ENCODE results near the gene CXADR.
"Not testable (repeated sequence)": the region's sequence is repeated elsewhere in the genome, so short reads cannot be mapped to it uniquely, and the experiment has no call there.

CXADR gene

DNA sequence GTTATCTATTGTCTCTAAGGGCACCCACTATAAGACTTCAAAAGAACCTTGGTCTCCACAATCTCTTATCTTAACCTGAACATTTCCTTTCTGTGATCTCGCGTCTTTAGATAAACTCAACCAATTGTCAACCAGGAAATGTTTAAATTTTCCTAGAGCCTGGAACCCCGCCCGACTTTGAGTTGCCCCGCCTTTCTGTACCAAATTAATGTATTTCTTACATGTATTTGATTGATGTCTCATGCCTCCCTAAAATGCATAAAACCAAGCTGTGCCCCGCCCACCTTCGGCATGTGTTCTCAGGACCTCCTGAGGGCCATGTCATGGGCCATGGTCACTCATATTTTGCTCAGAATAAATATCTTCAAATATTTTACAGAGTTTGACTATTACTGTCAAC lies 5.9 kb upstream of the CXADR start:
- H3K4me3 ChIP-seq = no peak overlapping the region
- TF ChIP-seq, protein P1, sequence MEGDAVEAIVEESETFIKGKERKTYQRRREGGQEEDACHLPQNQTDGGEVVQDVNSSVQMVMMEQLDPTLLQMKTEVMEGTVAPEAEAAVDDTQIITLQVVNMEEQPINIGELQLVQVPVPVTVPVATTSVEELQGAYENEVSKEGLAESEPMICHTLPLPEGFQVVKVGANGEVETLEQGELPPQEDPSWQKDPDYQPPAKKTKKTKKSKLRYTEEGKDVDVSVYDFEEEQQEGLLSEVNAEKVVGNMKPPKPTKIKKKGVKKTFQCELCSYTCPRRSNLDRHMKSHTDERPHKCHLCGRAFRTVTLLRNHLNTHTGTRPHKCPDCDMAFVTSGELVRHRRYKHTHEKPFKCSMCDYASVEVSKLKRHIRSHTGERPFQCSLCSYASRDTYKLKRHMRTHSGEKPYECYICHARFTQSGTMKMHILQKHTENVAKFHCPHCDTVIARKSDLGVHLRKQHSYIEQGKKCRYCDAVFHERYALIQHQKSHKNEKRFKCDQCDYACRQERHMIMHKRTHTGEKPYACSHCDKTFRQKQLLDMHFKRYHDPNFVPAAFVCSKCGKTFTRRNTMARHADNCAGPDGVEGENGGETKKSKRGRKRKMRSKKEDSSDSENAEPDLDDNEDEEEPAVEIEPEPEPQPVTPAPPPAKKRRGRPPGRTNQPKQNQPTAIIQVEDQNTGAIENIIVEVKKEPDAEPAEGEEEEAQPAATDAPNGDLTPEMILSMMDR (IDR thresholded peaks at IDR 0.05) = no peak
- no peak for DNase-seq (ENCODE audit: low spot score)
- H3K27ac ChIP-seq = no peak overlapping the region

DNA sequence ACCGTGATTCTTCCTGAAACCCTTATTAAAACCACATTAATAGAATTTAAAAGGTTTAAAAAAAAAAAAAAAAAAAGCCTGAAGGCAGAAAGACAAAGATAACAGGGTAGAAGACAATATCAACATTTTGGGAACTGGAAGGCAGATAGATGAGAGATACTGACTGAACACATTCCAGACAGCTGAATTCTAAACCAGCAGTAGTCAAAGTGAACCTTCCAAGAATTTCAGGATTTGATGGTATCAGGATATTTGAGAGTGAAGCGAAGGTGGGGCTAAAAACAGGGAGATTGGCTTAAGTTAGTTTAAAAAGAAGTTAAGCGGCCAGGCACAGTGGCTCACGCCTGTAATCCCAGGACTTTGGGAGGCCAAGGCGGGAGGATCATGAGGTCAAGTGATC lies 5.3 kb upstream of the CXADR start:
- Histone ChIP-seq H3K4me3 (no peak overlapping the region), H3K27ac (no peak overlapping the region)
- TF ChIP-seq, protein P1 (IDR thresholded peaks at IDR 0.05) = no peak
- DNase-seq (ENCODE audit: low spot score) = no peak

DNA sequence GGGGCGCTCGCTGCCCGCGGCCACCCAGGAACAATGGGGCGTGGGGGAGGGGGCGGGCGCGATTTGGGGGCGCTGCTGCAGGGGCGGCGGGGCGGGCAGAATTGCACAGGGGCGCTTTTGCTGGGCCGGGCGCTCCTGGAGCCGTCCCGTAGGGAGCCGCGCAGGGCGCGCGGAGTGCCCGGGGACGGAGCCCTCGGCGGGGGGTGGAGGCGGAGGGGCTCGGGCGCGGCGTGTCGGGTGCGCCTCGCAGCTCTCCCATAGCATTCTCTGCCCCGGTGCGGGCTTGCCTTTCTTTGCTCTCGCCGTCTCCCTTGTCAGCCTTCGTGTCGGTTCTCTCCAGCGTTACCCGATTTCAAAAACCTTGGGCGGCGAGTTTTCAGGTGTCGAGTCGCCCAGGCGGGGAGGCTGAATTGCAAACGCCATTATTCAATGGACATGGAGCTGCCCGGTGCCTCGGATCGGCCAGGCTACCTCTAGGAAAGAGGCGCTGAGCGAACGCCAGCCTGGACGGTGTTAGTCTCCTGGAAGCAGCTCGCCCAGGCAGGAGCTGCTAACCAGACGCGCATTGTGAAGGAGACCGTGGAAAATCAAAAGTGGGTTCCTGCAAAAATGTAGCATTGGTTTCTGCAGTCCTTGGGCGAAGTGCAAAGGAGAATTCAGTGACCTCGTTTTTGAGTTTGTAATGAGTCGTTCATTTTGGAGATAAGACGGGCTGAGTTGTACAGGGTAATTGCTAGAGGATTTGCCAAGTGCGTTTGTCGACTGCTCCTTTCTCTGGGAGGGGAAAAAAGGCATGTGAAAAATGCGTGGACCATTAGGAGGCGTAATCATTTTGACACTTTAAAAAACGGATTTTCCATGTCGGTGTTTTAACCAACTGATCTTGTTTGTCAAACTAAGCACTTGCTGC lies 626 bp downstream of the CXADR start:
- Histone ChIP-seq H3K27ac (no peak overlapping the region), H3K4me3 (peak overlapping the region; percentile 87)
- TF ChIP-seq, protein P1 (IDR thresholded peaks at IDR 0.05) = no peak
- DNase-seq (ENCODE audit: low spot score) = no peak

DNA sequence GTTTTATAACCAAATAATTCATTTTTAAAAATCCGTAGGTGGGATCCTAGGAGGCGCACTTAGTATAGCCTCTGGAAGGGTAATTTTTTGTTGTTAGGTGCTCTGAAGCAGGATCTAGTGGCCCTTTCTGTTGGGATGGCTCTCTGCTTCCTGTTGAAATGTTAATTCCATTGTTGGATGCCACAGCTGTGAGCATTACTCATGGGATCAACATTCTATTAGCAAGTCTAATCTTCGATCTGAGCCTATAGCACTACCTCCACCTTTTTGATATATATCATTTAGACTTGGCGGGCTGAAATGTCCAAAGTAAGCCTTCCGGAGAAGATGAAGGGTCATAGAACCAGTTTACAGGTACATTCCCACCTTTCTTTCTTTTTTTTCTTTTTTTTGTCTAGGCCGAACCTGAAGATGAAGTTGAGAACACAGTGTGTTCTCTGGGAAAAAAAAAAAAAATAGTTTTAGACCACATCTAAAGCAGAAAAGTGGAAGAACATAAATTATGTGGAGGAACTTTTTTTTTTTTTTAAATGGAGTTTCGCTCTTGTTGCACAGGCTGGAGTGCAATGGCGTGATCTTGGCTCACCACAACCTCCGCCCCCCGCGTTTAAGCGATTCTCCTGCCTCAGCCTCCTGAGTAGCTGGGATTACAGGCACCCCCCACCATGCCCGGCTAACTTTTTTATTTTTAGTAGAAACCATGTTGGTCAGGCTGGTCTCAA lies 1.4 kb downstream of the CXADR start:
- peak overlapping the region; percentile 87 for H3K4me3 ChIP-seq
- DNase-seq (ENCODE audit: low spot score) = no peak
- TF ChIP-seq, protein P1 (IDR thresholded peaks at IDR 0.05) = no peak
- H3K27ac ChIP-seq = no peak overlapping the region

DNA sequence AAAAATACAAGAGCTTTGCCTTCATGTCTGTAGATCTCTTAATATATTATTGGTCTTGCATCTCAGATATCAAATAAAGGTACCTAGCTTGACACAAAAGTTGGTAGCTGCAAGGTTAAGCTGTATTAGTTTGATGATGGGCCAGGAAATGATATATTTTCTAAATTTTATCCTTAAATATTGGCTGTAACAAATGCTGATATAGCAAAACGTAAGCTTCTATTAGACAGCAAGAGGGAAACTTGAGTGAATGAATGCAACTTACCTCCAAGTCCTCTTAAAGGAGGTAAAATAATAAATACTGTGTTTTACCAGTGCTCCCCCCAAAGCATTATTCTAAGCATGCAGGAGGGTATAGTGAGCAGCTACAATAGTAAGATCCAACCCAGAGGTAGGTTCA lies 4.2 kb downstream of the CXADR start:
- not testable (repeated sequence) for H3K4me3 ChIP-seq; H3K27ac ChIP-seq; DNase-seq (ENCODE audit: low spot score)

DNA sequence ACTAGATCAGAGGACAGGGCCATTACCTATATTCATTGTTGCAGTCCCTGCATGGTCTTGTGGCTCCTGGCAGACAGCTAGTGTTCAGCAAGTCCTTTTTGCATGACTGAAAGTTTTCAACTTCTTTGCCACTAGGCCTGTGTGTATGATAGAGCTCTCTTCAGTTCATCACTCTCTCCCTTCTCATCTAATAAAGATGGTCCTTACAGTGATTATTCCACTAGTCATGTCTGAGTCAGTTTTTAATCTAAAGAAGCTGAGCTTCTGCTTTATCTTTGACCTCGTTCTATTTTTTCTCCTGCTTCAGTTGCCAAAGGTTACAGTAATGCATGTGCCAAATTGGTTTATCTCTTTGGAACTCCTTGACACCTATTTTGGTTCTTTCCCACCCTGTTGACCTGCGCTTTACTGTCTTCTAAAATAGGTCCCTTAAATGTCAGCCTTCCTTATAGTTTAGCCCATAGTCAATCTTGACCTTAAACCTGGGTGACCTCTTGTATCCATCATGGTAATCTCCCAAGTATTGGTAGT lies 6.4 kb downstream of the CXADR start:
- no peak overlapping the region for H3K4me3 ChIP-seq
- no peak for DNase-seq (ENCODE audit: low spot score)
- TF ChIP-seq, protein P1 (IDR thresholded peaks at IDR 0.05) = no peak
- no peak overlapping the region for H3K27ac ChIP-seq

DNA sequence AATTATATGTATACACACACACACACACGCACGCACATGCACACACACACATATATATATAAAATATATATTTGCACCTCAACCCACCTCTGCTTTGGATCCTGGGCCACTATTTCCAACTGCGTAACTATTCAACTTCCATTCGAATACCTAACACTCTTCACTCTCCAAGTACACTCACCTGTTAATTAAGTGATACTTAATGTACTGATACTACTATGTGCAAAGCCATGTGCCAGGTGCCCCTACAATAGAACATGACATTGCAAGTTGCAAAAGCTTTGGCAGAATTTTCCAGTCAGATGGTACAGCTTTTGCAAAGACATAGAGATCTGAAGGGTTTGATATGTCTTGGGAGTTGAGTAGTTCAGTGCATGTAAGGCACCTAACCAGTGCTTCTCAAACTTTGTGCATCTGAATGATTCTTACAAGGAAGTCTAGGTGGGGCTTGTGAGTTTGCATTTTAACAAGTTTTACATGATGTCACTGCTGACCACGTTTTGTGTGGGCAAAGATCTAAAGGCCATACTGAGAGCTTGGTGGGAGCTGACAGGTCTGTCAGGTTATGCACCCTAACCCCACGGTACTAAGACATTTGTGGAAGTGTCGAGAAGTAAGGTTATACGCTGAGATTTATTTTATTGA lies 7.2 kb downstream of the CXADR start:
- Histone ChIP-seq H3K27ac (no peak overlapping the region), H3K4me3 (no peak overlapping the region)
- no peak for DNase-seq (ENCODE audit: low spot score)
- TF ChIP-seq, protein P1 (IDR thresholded peaks at IDR 0.05) = no peak
